Ectodermal cell (in vitro differentiated cells): Measurements from ENCODE around the gene HPCAL1.
"Not testable (repeated sequence)": the region's sequence is repeated elsewhere in the genome, so short reads cannot be mapped to it uniquely, and the experiment has no call there.

Experiments
- H3K27ac ChIP-seq: 2 replicates; pipeline ENCODE4 v1.7.0; 2013; ENCODE audit warnings: mild to moderate bottlenecking, low read depth, low read length; ENCODE audit not compliant: insufficient read depth, poor library complexity, severe bottlenecking
- H3K27me3 ChIP-seq: 2 replicates; pipeline ENCODE4 v1.7.0; 2013; ENCODE audit warnings: mild to moderate bottlenecking, low read length; ENCODE audit not compliant: insufficient read depth, control insufficient read depth, poor library complexity, severe bottlenecking
- H3K36me3 ChIP-seq: one replicate; pipeline ENCODE4 v1.7.0; 2013; ENCODE audit warnings: low read length; ENCODE audit not compliant: control insufficient read depth, insufficient read depth
- H3K4me1 ChIP-seq: one replicate; pipeline ENCODE4 v1.7.0; 2013; ENCODE audit warnings: low read length; ENCODE audit not compliant: control insufficient read depth, insufficient read depth
- H3K4me3 ChIP-seq: 2 replicates; pipeline ENCODE4 v1.7.0; 2013; ENCODE audit warnings: low read depth, low read length, control low read depth; ENCODE audit not compliant: insufficient read depth
- H3K9me3 ChIP-seq: 2 replicates; pipeline ENCODE4 v1.7.0; 2013; ENCODE audit warnings: mild to moderate bottlenecking, low read length, moderate library complexity; ENCODE audit not compliant: control insufficient read depth
- WGBS, 2 experiments: methylation state at CpG; one replicate each; pipeline ENCODE4 v1.1.7; 2013; ENCODE audit warnings: missing lambda C conversion rate in 2 of 2; 5-methylcytosine and 5-hydroxymethylcytosine counted together

HPCAL1 gene

DNA sequence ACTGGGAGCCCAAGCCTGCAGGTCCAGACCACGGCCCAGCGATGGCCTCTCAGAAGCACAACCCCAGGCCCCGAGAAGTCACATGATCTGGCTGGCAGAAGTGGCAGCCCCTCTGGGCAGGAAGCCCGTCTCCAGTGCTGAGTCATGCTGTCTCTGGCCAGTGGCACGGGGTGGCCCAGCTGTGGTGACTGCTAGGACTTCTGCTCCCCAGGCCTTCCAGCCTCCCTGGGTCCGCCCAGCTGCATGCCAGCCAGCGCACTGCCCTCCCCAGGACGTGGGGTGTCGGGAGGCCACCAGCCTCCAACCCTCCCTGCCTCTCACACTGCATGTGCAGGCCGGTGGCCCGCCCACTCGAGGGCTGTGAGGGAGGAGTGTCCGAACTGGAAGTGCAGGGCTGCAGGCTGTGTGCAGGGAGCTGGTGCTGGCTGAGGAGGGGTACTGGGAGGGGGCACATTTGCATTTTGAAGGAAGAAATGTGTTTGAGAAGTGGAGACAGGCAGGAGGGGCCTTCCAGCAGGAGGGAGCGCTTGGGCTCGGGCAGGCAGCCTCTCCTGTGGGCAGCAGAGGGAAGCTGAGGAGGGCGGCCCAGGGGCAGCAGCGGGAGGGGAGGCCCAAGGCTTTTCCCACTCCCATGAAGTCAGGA, 17.0 kb upstream of the HPCAL1 start:
- Histone ChIP-seq H3K4me3 (no peak overlapping the region), H3K27me3 (no peaks in the 10 kb centered on the region), H3K4me1 (peaks cover 23% of the 10 kb centered on the region), H3K9me3 (no peaks in the 10 kb centered on the region), H3K36me3 (no peaks in the 10 kb centered on the region), H3K27ac (no peak overlapping the region)
- WGBS, 2 experiments: 62 to 74% methylated on average over 17 of the region's 17 CpGs

DNA sequence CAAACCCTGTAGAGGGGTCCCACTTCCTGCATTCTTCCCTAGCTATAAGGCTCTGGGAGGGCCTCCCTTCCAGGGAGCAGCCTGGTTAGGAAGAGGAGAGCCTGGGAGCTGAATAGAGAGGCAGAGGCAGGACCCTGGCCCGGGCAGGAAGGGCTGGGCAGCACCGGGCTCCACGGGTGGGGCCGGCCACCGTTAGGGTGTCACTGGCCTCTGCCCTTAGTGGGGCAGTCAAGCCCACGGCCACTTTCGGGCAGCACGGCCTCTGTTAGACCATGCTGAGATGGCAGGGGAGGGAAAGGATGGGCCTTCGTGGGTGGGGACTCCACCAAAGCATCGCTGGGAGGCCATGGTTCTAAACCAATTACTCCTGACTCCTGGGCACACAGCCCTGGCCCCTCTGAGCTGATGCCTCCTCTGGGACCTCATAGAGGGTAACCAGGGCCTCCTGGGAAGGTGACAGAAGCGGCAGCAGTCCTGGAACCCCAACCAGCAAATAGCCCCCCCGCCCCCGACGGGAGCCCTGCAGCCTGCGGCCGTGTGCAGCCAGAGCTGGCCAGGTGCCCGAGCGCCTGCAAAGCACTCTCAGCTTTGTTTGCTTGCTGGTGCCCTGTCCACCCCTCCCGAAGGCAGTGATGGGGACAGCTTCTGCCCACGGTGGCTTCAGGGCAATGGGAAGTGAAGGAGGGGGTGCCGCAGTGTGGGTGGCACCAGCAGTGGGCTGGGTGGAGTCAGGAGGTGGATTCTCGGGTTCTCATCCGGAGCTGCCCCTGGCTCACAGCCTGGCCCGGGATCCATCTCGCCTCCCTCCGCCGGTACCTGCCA, 16.3 kb upstream of the HPCAL1 start:
- 89% methylated on average over 27 of the region's 27 CpGs for WGBS, 2 experiments
- H3K36me3 ChIP-seq: no peaks in the 10 kb centered on the region
- H3K9me3 ChIP-seq: no peaks in the 10 kb centered on the region
- H3K27me3 ChIP-seq: no peaks in the 10 kb centered on the region
- H3K27ac ChIP-seq: no peak overlapping the region
- peaks cover 23% of the 10 kb centered on the region for H3K4me1 ChIP-seq
- H3K4me3 ChIP-seq: no peak overlapping the region

DNA sequence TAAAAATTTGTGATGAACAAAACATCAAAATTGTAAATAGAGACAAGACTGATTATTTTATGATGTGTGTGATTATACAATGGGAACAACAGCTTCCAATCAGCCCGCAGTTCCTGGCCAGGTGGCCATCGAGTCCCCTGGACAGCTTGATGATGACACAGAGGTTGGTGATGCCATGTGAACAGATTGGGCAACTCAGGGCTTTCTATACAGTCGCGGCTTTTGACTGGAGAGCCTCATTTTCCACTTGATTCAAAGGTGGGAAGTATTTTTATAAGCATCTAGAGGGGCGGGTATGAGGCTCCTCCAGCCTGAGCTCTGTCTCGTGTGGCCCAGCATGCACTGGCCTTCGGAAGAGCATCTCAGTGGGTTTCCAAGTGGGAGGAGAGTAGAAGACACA, 14.9 kb upstream of the HPCAL1 start:
- Histone ChIP-seq H3K27ac (no peak overlapping the region), H3K36me3 (no peaks in the 10 kb centered on the region), H3K9me3 (no peaks in the 10 kb centered on the region), H3K4me3 (no peak overlapping the region), H3K4me1 (peaks cover 21% of the 10 kb centered on the region), H3K27me3 (no peaks in the 10 kb centered on the region)
- WGBS, 2 experiments: 92 to 94% methylated on average over 7 of the region's 7 CpGs

GRCh38 chr2:10288606-10289005, 14.1 kb upstream of the HPCAL1 start:
- Histone ChIP-seq H3K36me3 (no peaks in the 10 kb centered on the region), H3K9me3 (no peaks in the 10 kb centered on the region), H3K4me1 (peaks cover 18% of the 10 kb centered on the region), H3K27ac (no peak overlapping the region), H3K4me3 (no peak overlapping the region), H3K27me3 (no peaks in the 10 kb centered on the region)
- WGBS, 2 experiments: 92 to 96% methylated on average over 6 of the region's 6 CpGs

GRCh38 chr2:10289352-10289751, 13.4 kb upstream of the HPCAL1 start:
- WGBS, 2 experiments: 90 to 94% methylated on average over 6 of the region's 6 CpGs
- no peaks in the 10 kb centered on the region for H3K9me3 ChIP-seq
- H3K4me3 ChIP-seq: no peak overlapping the region
- no peaks in the 10 kb centered on the region for H3K27me3 ChIP-seq
- H3K27ac ChIP-seq: no peak overlapping the region
- H3K4me1 ChIP-seq: peaks cover 18% of the 10 kb centered on the region
- no peaks in the 10 kb centered on the region for H3K36me3 ChIP-seq

- H3K4me1 ChIP-seq: peaks cover 18% of the 10 kb centered on the region
- no peak overlapping the region for H3K27ac ChIP-seq
- H3K36me3 ChIP-seq: no peaks in the 10 kb centered on the region
- H3K4me3 ChIP-seq: no peak overlapping the region
- no peaks in the 10 kb centered on the region for H3K9me3 ChIP-seq
- 96% methylated on average over 11 of the region's 11 CpGs for WGBS, 2 experiments
- H3K27me3 ChIP-seq: no peaks in the 10 kb centered on the region
Measured at GRCh38 chr2:10289891-10290290, 12.8 kb upstream of the HPCAL1 start.

- H3K4me1 ChIP-seq, H3K4me3 ChIP-seq, H3K36me3 ChIP-seq, H3K27ac ChIP-seq, H3K9me3 ChIP-seq, H3K27me3 ChIP-seq: not testable (repeated sequence)
- WGBS, 2 experiments: 100% methylated on average over 5 of the region's 20 CpGs; no CpG with 5 or more reads in 1 of the 2 experiments
Measured at GRCh38 chr2:10291376-10291775, 11.3 kb upstream of the HPCAL1 start.

GRCh38 chr2:10292033-10292432, 10.7 kb upstream of the HPCAL1 start:
- Histone ChIP-seq H3K27me3 (no peaks in the 10 kb centered on the region), H3K9me3 (no peaks in the 10 kb centered on the region), H3K27ac (no peak overlapping the region), H3K4me3 (no peak overlapping the region), H3K36me3 (no peaks in the 10 kb centered on the region), H3K4me1 (no peaks in the 10 kb centered on the region)
- 95 to 100% methylated on average over 3 to 4 of the region's 4 CpGs for WGBS, 2 experiments

GRCh38 chr2:10293603-10294002, 9.1 kb upstream of the HPCAL1 start:
- Histone ChIP-seq H3K36me3 (no peaks in the 10 kb centered on the region), H3K27me3 (no peaks in the 10 kb centered on the region), H3K9me3 (no peaks in the 10 kb centered on the region), H3K4me1 (no peaks in the 10 kb centered on the region), H3K27ac (no peak overlapping the region), H3K4me3 (no peak overlapping the region)

GRCh38 chr2:10294077-10294476, 8.6 kb upstream of the HPCAL1 start:
- no peaks in the 10 kb centered on the region for H3K4me1 ChIP-seq

More at GRCh38 chr2:10294077-10294476, 8.6 kb upstream of the HPCAL1 start:
- 89 to 100% methylated on average over 1 of the region's 1 CpG for WGBS, 2 experiments
- H3K27ac ChIP-seq: no peak overlapping the region
- no peak overlapping the region for H3K4me3 ChIP-seq
- H3K27me3 ChIP-seq: no peaks in the 10 kb centered on the region
- no peaks in the 10 kb centered on the region for H3K36me3 ChIP-seq
- H3K9me3 ChIP-seq: no peaks in the 10 kb centered on the region
